Measurements from ENCODE around the gene FAM9B. TPM values are rescaled to one million over a fixed set of nuclear protein-coding genes. Genes with fewer than 3 reads are reported as not detected.

The FAM9B gene
- total RNA-seq, 6 experiments from 2014 or later: 0.34 to 2.3 (median 1.3) TPM

- TF ChIP-seq CTCF (IDR thresholded peaks at IDR 0.05) (no peak), POLR2A (IDR thresholded peaks at IDR 0.05) (no peak)
- Histone ChIP-seq H3K9me3 (no peaks in the 10 kb centered on the region), H3K27ac (no peak overlapping the region), H3K36me3 (no peaks in the 10 kb centered on the region), H3K4me3 (no peak overlapping the region), H3K27me3 (no peaks in the 10 kb centered on the region), H3K4me1 (no peaks in the 10 kb centered on the region)
- 53% methylated on average over 1 of the region's 1 CpG for WGBS (ENCODE audit: insufficient coverage, low coverage, low lambda C conversion rate, missing lambda C conversion rate)
- ATAC-seq: no peak
- intact Hi-C loops (cut with DNase I): no loop called here
- no peak for DNase-seq
These were observed 53.2 kb downstream of the FAM9B start for GRCh38 chrX:8980756-8981155.

Other genes starting within 250 kb of the FAM9B start
- gene FAM9A, start 232.7 kb downstream of the FAM9B start, total RNA-seq: under 1 TPM in 1 of 6 experiments, not detected in 5; 0.33 TPM

All from right lobe of liver (tissue), 6 donors.